PC-9 (cell line): ENCODE measurements around the gene C1orf21. TPM values are rescaled to one million over a fixed set of nuclear protein-coding genes. Genes with fewer than 3 reads are reported as not detected.

Source experiments
- BruUV-seq: library from RNA; stranded (reverse); fragments of 400-500 nt; replicated peaks from 2 replicates; lab custom pipeline; 2021; lab: Mats Ljungman, UMichigan
- CTCF ChIA-PET: fragments of 300-600 bp; sonication (Branson Sonifier 250); formaldehyde crosslinking; loops from one replicate; lab custom pipeline; 2022; ENCODE audit warnings: antibody characterized with exemption; lab: Charles Lee
- POLR2A ChIA-PET: fragments of 300-600 bp; sonication (Branson Sonifier 250); formaldehyde crosslinking; loops from one replicate; lab custom pipeline; 2022; ENCODE audit warnings: antibody characterized with exemption; ENCODE audit not compliant: unreplicated experiment; lab: Charles Lee
- DNase-seq, 2 experiments: peaks; one replicate each; pipeline versions ENCODE4 v3.0.0 to v3.0.0-alpha.2; 2015 to 2022; ENCODE audit warnings: mixed read lengths in 1 of 2
- H2AFZ ChIP-seq: fragments of 200-600 bp; sonication (generic); 2 replicates; pipeline ENCODE4 v1.8.1; 2017; ENCODE audit warnings: antibody characterized with exemption
- H3F3A ChIP-seq: fragments of 200-600 bp; sonication (generic); 2 replicates; pipeline ENCODE4 v1.8.1; 2017; ENCODE audit warnings: antibody characterized with exemption, mild to moderate bottlenecking, low read depth; ENCODE audit not compliant: insufficient read depth
- H3K27ac ChIP-seq: fragments of 200-600 bp; sonication (generic); 2 replicates; pipeline ENCODE4 v1.6.1; 2016; ENCODE audit warnings: mixed run types
- H3K27me3 ChIP-seq: fragments of 200-600 bp; sonication (generic); 2 replicates; pipeline ENCODE4 v1.6.1; 2016; ENCODE audit warnings: low read depth, mixed run types; ENCODE audit not compliant: insufficient read depth
- H3K36me3 ChIP-seq: fragments of 200-600 bp; sonication (generic); 2 replicates; pipeline ENCODE4 v1.6.1; 2016; ENCODE audit warnings: low read depth, mixed run types
- H3K4me1 ChIP-seq: fragments of 200-600 bp; sonication (generic); replicated peaks from 2 replicates; pipeline ENCODE4 v1.6.1; 2016; ENCODE audit warnings: mixed run types; ENCODE audit not compliant: insufficient read depth
- H3K4me2 ChIP-seq: fragments of 200-600 bp; sonication (generic); 2 replicates; pipeline ENCODE4 v1.6.1; 2017; ENCODE audit warnings: mixed run types
- H3K4me3 ChIP-seq: fragments of 200-600 bp; sonication (generic); 2 replicates; pipeline ENCODE4 v1.6.1; 2016; ENCODE audit warnings: mixed run types
- H3K79me2 ChIP-seq: fragments of 200-600 bp; sonication (generic); 2 replicates; pipeline ENCODE4 v1.6.1; 2017; ENCODE audit warnings: low read depth, mixed run types
- H3K9me2 ChIP-seq: fragments of 200-600 bp; sonication (generic); 2 replicates; pipeline ENCODE4 v1.8.1; 2017; ENCODE audit warnings: mild to moderate bottlenecking; ENCODE audit not compliant: insufficient read depth
- H3K9me3 ChIP-seq: fragments of 200-600 bp; sonication (generic); 2 replicates; pipeline ENCODE4 v1.8.1; 2016; ENCODE audit warnings: low read depth; ENCODE audit not compliant: insufficient read depth
- H4K20me1 ChIP-seq: fragments of 200-600 bp; sonication (generic); 2 replicates; pipeline ENCODE4 v1.8.1; 2017; ENCODE audit not compliant: insufficient read depth
- EZH2 ChIP-seq: fragments of 200-600 bp; sonication (generic); IDR thresholded peaks from 2 replicates; pipeline ENCODE4 v1.8.0; 2017; ENCODE audit warnings: antibody characterized with exemption, low read depth
- intact Hi-C: fragments of 100-400 bp; cut with micrococcal nuclease; formaldehyde crosslinking; loops from one replicate; pipeline ENCODE4 v1.10.0; 2022; ENCODE audit not compliant: unreplicated experiment
- total RNA-seq: library from RNA; stranded (reverse); gene quantifications from 2 replicates; pipeline ENCODE4 v1.2.3, GENCODE V29; 2021
- TF ChIP-seq, protein P1 (sequence below): fragments of 200-600 bp; sonication (generic); conservative IDR thresholded peaks from 2 replicates; pipeline ENCODE4 v1.6.1; 2017; ENCODE audit warnings: mixed run types, antibody characterized with exemption, mild to moderate bottlenecking, moderate library complexity

Gene C1orf21
- total RNA-seq, 1 experiment from 2014 or later, result 13.8 TPM

GRCh38 chr1:184409011-184409410 is 22.2 kb downstream of the C1orf21 start:
- no peaks in the 10 kb centered on the region for H3K36me3 ChIP-seq
- no peak overlapping the region for H3K4me2 ChIP-seq
- H3K9me3 ChIP-seq, result no peaks in the 10 kb centered on the region
- no peaks in the 10 kb centered on the region for H3K4me1 ChIP-seq
- POLR2A ChIA-PET, result no interaction called here
- H4K20me1 ChIP-seq, result no peaks in the 10 kb centered on the region
- TF ChIP-seq, protein P1, sequence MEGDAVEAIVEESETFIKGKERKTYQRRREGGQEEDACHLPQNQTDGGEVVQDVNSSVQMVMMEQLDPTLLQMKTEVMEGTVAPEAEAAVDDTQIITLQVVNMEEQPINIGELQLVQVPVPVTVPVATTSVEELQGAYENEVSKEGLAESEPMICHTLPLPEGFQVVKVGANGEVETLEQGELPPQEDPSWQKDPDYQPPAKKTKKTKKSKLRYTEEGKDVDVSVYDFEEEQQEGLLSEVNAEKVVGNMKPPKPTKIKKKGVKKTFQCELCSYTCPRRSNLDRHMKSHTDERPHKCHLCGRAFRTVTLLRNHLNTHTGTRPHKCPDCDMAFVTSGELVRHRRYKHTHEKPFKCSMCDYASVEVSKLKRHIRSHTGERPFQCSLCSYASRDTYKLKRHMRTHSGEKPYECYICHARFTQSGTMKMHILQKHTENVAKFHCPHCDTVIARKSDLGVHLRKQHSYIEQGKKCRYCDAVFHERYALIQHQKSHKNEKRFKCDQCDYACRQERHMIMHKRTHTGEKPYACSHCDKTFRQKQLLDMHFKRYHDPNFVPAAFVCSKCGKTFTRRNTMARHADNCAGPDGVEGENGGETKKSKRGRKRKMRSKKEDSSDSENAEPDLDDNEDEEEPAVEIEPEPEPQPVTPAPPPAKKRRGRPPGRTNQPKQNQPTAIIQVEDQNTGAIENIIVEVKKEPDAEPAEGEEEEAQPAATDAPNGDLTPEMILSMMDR, result no peak
- no peak for TF ChIP-seq EZH2
- H3F3A ChIP-seq, result no peaks in the 10 kb centered on the region
- H3K27me3 ChIP-seq, result no peaks in the 10 kb centered on the region
- no peaks in the 10 kb centered on the region for H3K79me2 ChIP-seq
- no peak for DNase-seq
- CTCF ChIA-PET, result no interaction called here
- no peak overlapping the region for H3K4me3 ChIP-seq
- no peaks in the 10 kb centered on the region for H3K9me2 ChIP-seq
- H3K27ac ChIP-seq, result no peak overlapping the region
- no TSS peak for BruUV-seq
- no peak overlapping the region for H2AFZ ChIP-seq
- intact Hi-C loops, result no loop called here

GRCh38 chr1:184412472-184412871 is 25.6 kb downstream of the C1orf21 start:
- CTCF ChIA-PET, result no interaction called here
- no TSS peak for BruUV-seq

DNA sequence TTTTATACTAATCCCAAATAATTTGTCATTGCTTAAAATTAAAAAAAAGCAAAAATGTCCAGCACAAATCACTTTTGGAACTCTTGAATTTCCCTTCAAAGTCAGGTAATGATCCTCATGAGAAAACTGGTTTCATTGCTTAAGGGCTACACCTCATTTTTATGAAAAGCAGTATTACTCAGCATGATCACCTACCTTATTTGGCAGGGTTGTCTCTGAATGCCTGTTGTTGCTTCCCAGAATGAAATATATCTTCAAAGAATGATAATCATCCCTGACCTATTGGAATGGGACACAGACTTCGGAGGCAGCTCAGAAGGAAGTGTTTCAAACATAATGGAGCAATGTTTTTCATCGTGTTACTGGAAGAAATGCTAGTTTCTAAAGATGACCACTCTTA is 29.7 kb downstream of the C1orf21 start:
- Histone ChIP-seq H3K4me3 (no peak overlapping the region), H3K9me3 (no peaks in the 10 kb centered on the region), H3K27me3 (no peaks in the 10 kb centered on the region), H3K27ac (no peak overlapping the region), H3F3A (no peaks in the 10 kb centered on the region), H3K79me2 (no peaks in the 10 kb centered on the region), H3K4me1 (no peaks in the 10 kb centered on the region), H4K20me1 (no peaks in the 10 kb centered on the region), H2AFZ (no peak overlapping the region), H3K9me2 (no peaks in the 10 kb centered on the region), H3K36me3 (no peaks in the 10 kb centered on the region), H3K4me2 (no peak overlapping the region)
- intact Hi-C loops, result no loop called here
- no peak for DNase-seq
- ChIA-PET POLR2A (no interaction called here), CTCF (no interaction called here)
- BruUV-seq, result no TSS peak
- TF ChIP-seq, protein P1, result no peak

More at GRCh38 chr1:184412472-184412871, 25.6 kb downstream of the C1orf21 start:
- Histone ChIP-seq H3K79me2 (no peaks in the 10 kb centered on the region), H3K36me3 (no peaks in the 10 kb centered on the region), H3K9me2 (no peaks in the 10 kb centered on the region), H2AFZ (no peak overlapping the region), H3F3A (no peaks in the 10 kb centered on the region), H3K27me3 (no peaks in the 10 kb centered on the region), H3K9me3 (no peaks in the 10 kb centered on the region), H3K4me3 (no peak overlapping the region), H3K27ac (no peak overlapping the region), H3K4me1 (no peaks in the 10 kb centered on the region), H4K20me1 (no peaks in the 10 kb centered on the region), H3K4me2 (no peak overlapping the region)
- DNase-seq, result no peak
- POLR2A ChIA-PET, result no interaction called here
- TF ChIP-seq, protein P1, result no peak
- no peak for TF ChIP-seq EZH2
- intact Hi-C loops, result no loop called here
